ENCODE measurements around the gene ZNF559.

- TF ChIP-seq EZH2 (IDR thresholded peaks at IDR 0.05; ENCODE audit: borderline replicate concordance, low read depth, low read length, poor library complexity, severe bottlenecking): no peak
- no peak for TF ChIP-seq CTCF (conservative IDR thresholded peaks at IDR 0.05; ENCODE audit: low read depth, low read length)
Measured at GRCh38 chr19:9289231-9289884, 34.6 kb upstream of the ZNF559 start.
